ENCODE measurements around the gene YWHAH.

GRCh38 chr22:31960767-31961166, 16.4 kb downstream of the YWHAH start:
- no peak for TF ChIP-seq CTCF (IDR thresholded peaks at IDR 0.05; ENCODE audit: insufficient read depth, low read length, poor library complexity, severe bottlenecking)
- TF ChIP-seq EZH2phosphoT487 (conservative IDR thresholded peaks at IDR 0.05; ENCODE audit: low read length), result no peak
